Nephron progenitor cell (in vitro differentiated cells): ENCODE data around the gene CALML6.

Experiments used
- DNase-seq: peaks from one replicate; pipeline ENCODE4 v3.0.0; 2021
- H3K27ac Mint-ChIP-seq: 2 replicates; pipeline ENCODE4 v1.8.0; 2021; ENCODE audit warnings: mild to moderate bottlenecking, moderate library complexity, mixed read lengths
- H3K27me3 Mint-ChIP-seq: 2 replicates; pipeline ENCODE4 v1.8.0; 2021; ENCODE audit warnings: mild to moderate bottlenecking, low read depth, mixed read lengths; ENCODE audit not compliant: poor library complexity
- H3K36me3 Mint-ChIP-seq: 2 replicates; pipeline ENCODE4 v1.8.0; 2021; ENCODE audit warnings: low read depth, mixed read lengths
- H3K4me1 Mint-ChIP-seq: 2 replicates; pipeline ENCODE4 v1.8.0; 2021; ENCODE audit warnings: mixed read lengths
- H3K4me3 Mint-ChIP-seq: 2 replicates; pipeline ENCODE4 v1.8.0; 2021; ENCODE audit warnings: mild to moderate bottlenecking, moderate library complexity, mixed read lengths
- H3K9me3 Mint-ChIP-seq: 2 replicates; pipeline ENCODE4 v1.8.0; 2021; ENCODE audit warnings: mild to moderate bottlenecking, moderate library complexity, mixed read lengths
- CTCF ChIP-seq: fragments of 200-600 bp; sonication (generic); IDR thresholded peaks from 2 replicates; pipeline ENCODE4 v1.5.0; 2021; ENCODE audit warnings: antibody characterized with exemption

CALML6 gene

DNA sequence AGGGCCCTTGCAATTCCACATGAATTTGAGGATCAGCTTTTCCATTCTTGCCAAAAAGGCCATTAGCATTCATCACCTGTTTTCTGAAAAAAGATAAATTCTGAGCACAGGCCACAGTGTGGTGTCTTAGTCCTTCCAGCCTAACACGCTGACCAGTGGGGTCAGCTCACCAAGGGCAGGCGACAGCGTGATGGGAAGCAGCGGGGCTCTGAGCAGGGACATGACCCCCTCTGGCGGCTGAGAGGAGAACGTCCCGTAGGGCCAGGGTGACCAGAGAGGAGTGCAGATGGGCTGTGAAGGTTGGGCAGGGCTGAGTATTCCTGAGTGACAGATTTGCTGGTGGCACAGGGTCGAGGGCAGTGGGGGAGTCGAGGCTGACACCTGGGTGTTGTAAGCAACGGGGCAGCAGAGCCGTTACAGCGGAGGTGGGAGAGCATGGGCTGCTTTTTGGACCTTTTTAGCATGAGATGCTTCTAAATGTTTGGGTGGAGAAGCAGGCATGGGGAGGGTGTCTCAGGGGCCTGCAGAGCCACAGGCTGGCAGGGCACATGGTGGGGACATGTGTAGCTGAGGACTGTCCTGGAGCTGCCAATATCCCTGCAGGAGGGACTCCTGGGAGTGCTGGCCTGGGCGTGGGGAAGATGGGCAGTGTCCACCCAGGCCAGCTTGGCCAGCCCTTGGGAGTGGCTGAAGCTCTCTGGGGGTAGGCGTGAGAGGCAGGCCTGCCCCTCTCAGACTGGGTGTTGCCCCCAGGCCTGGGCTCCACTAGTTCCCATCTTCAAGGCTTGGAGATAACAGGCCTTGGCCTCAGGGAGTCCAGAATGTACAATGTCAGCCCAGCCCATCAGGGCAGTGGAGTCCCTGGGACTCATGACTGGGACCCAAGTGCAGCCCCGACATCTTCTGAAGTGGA is 8.6 kb upstream of the CALML6 start:
- peak; percentile 89 for DNase-seq

DNA sequence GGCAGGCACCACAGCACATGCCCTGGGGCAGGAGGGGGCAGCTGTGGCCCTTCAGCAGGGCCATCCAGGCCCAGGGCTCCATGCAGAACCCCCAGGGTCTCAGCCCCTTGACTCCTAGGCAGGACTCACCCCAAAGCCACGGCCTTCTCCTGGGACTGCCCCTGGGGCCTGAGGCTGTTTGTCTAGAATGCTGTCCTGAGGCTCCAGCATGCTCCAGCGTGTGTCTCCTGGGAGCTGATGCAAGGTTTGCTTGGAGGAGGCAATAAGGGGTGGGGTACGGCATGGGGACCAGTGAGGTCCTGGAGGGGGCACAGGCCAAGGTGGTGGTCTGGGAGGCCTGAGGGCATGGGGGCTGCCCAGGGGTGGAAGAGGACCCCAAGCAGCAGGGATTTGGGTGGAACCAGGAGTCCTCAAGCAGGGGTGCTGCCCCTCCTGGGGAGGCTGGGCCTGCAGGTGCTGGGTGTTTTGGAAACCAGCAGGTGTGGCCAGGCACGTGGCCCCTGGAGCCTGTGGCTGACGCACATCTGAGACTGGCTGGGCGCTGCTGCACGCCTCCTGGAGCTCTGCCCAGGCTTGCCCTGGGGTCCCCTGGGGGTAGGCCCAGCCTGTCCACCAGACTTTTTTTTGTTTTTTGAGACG is 7.8 kb upstream of the CALML6 start:
- Mint-ChIP-seq H3K9me3 (peaks cover 7% of the 10 kb centered on the region), H3K36me3 (no peaks in the 10 kb centered on the region), H3K27ac (no peak overlapping the region), H3K4me1 (peaks cover 27% of the 10 kb centered on the region), H3K27me3 (peaks cover 5% of the 10 kb centered on the region), H3K4me3 (no peak overlapping the region)
- no peak for TF ChIP-seq CTCF
- DNase-seq, result no peak

More for the DNA sequence above, 8.6 kb upstream of the CALML6 start:
- TF ChIP-seq CTCF, result peak; percentile 83
- H3K36me3 Mint-ChIP-seq, result no peaks in the 10 kb centered on the region
- peaks cover 7% of the 10 kb centered on the region for H3K9me3 Mint-ChIP-seq
- peaks cover 5% of the 10 kb centered on the region for H3K27me3 Mint-ChIP-seq
- peak overlapping the region; percentile 27 for H3K27ac Mint-ChIP-seq
- peak overlapping the region; percentile 55 for H3K4me3 Mint-ChIP-seq
- peaks cover 23% of the 10 kb centered on the region for H3K4me1 Mint-ChIP-seq

GRCh38 chr1:1908506-1908791 is 6.6 kb upstream of the CALML6 start:
- Mint-ChIP-seq H3K4me3 (peak overlapping the region; percentile 69), H3K36me3 (no peaks in the 10 kb centered on the region), H3K27me3 (peaks cover 5% of the 10 kb centered on the region), H3K9me3 (peaks cover under 1% of the 10 kb centered on the region), H3K4me1 (peaks cover 27% of the 10 kb centered on the region), H3K27ac (no peak overlapping the region)
- no peak for DNase-seq
- no peak for TF ChIP-seq CTCF

GRCh38 chr1:1910033-1910465 is 5.0 kb upstream of the CALML6 start:
- Mint-ChIP-seq H3K27ac (no peak overlapping the region), H3K36me3 (no peaks in the 10 kb centered on the region), H3K4me3 (peak overlapping the region; percentile 83), H3K9me3 (no peaks in the 10 kb centered on the region), H3K4me1 (peaks cover 42% of the 10 kb centered on the region), H3K27me3 (peaks cover 7% of the 10 kb centered on the region)
- no peak for DNase-seq
- TF ChIP-seq CTCF, result no peak

DNA sequence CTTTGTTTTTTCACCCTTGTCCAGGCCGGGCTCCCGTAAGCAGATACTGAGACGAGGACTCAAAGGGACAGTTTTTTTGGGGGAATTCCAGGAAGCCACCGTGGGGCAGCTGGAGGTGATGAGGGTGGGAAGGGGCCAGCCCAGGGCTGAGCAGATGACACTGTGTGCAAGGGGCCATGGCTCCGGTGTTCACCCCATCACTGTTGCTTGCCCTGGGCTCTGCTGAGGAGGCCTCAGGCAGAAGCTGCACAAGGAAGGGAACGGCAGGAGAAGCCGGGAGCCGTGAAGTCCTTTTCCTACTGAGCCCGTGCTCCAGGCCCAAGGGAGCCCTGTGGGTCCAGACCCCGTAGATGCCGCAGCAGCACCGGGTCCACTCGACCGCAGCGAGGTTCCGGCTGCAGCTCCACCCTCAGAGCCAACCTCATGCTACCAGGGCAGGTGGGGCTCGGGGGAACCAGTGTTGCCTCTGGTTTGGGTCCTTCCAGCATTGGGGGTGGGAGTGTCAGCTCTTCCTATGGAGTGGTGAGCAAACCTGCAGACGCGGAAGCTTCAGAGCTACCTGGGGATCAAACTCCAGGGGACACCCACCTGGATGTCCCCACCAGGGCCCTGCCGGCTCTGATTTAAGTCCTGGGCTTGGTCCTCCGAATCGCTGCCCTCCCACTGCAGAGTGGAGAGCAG is 4.3 kb upstream of the CALML6 start:
- H3K9me3 Mint-ChIP-seq, result no peaks in the 10 kb centered on the region
- H3K27ac Mint-ChIP-seq, result no peak overlapping the region
- no peaks in the 10 kb centered on the region for H3K36me3 Mint-ChIP-seq
- H3K4me1 Mint-ChIP-seq, result peaks cover 45% of the 10 kb centered on the region
- TF ChIP-seq CTCF, result no peak
- DNase-seq, result no peak
- peaks cover 9% of the 10 kb centered on the region for H3K27me3 Mint-ChIP-seq
- no peak overlapping the region for H3K4me3 Mint-ChIP-seq
